ENCODE measurements around the gene USP12.

DNA sequence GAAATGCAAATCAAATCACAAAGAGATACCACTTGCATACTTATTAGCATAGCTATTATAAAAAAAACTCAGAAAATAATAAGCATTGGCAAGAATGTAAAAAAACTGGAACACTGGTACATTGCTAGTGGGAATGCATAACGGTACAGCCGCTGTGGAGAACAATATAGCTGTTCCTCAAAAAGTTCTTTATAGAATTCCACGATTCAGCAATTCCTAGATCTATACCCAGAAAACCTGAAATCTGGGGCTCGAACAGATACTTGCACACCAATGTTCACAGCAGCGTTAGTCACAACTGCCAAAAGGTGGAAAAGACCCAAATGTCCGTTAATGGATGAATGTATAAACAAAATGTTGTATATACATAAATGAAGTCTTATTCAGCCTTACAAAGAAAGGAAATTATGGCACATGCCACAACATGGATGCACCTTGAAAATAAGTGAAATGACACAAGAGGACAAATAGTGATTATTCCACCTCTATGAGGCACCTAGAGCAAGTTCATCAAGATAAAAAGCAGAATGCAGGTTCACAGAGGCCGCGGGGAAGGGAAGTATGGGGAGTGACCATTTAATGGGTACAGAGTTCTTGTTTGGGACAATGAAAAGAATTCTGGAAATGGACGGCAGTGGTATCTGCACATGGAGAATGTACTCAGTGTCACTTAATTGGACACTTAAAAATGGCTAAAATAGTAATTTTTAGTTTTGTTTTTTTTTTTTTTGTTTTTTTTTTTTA, 107.2 kb downstream of the USP12 start:
- TF ChIP-seq, protein P1, sequence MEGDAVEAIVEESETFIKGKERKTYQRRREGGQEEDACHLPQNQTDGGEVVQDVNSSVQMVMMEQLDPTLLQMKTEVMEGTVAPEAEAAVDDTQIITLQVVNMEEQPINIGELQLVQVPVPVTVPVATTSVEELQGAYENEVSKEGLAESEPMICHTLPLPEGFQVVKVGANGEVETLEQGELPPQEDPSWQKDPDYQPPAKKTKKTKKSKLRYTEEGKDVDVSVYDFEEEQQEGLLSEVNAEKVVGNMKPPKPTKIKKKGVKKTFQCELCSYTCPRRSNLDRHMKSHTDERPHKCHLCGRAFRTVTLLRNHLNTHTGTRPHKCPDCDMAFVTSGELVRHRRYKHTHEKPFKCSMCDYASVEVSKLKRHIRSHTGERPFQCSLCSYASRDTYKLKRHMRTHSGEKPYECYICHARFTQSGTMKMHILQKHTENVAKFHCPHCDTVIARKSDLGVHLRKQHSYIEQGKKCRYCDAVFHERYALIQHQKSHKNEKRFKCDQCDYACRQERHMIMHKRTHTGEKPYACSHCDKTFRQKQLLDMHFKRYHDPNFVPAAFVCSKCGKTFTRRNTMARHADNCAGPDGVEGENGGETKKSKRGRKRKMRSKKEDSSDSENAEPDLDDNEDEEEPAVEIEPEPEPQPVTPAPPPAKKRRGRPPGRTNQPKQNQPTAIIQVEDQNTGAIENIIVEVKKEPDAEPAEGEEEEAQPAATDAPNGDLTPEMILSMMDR (IDR thresholded peaks at IDR 0.05) = no peak
- no peak for TF ChIP-seq EP300 (IDR thresholded peaks at IDR 0.05)

All from tibial nerve (tissue), 4 donors.